HS-27A (cell line): ENCODE results near the gene B4GALT5.
A peak's percentile ranks its signal among the peaks of the same experiment; 100 is the strongest.
"Not testable (repeated sequence)": the region's sequence is repeated elsewhere in the genome, so short reads cannot be mapped to it uniquely, and the experiment has no call there.

Experiments
- DNase-seq: peaks from one replicate; pipeline ENCODE4 v3.0.0-alpha.2; 2012; ENCODE audit warnings: low read depth, missing footprints

Gene B4GALT5

GRCh38 chr20:49679634-49680033 is 34.0 kb downstream of the B4GALT5 start:
- DNase-seq = no peak

- DNase-seq = no peak
Measured at GRCh38 chr20:49677777-49678758, 35.6 kb downstream of the B4GALT5 start.

- peak; percentile 38 for DNase-seq
Measured at GRCh38 chr20:49676581-49677291, 36.9 kb downstream of the B4GALT5 start.

- no peak for DNase-seq
Measured at GRCh38 chr20:49675368-49676151, 38.1 kb downstream of the B4GALT5 start.

GRCh38 chr20:49674383-49675352 is 39.0 kb downstream of the B4GALT5 start:
- peak; percentile 58 for DNase-seq

GRCh38 chr20:49672096-49672664 is 41.5 kb downstream of the B4GALT5 start:
- DNase-seq = no peak

GRCh38 chr20:49671433-49671832 is 42.2 kb downstream of the B4GALT5 start:
- DNase-seq = no peak

- DNase-seq = no peak
Measured at GRCh38 chr20:49669601-49670189, 44.0 kb downstream of the B4GALT5 start.

GRCh38 chr20:49668878-49669195 is 44.8 kb downstream of the B4GALT5 start:
- not testable (repeated sequence) for DNase-seq

- no peak for DNase-seq
Measured at GRCh38 chr20:49668181-49668877, 45.3 kb downstream of the B4GALT5 start.

GRCh38 chr20:49666911-49667310 is 46.8 kb downstream of the B4GALT5 start:
- no peak for DNase-seq

GRCh38 chr20:49665796-49666195 is 47.9 kb downstream of the B4GALT5 start:
- no peak for DNase-seq

GRCh38 chr20:49664612-49665313 is 48.9 kb downstream of the B4GALT5 start:
- DNase-seq = no peak

GRCh38 chr20:49663112-49663511 is 50.6 kb downstream of the B4GALT5 start:
- no peak for DNase-seq

GRCh38 chr20:49661560-49662329 is 51.9 kb downstream of the B4GALT5 start:
- DNase-seq = no peak

GRCh38 chr20:49660912-49661311 is 52.8 kb downstream of the B4GALT5 start:
- DNase-seq = no peak

- no peak for DNase-seq
Measured at GRCh38 chr20:49659056-49659455, 54.6 kb downstream of the B4GALT5 start.

GRCh38 chr20:49658508-49658907 is 55.2 kb downstream of the B4GALT5 start:
- DNase-seq = no peak
